Tibial nerve (tissue), 4 donors: ENCODE data around the gene SCIN. TPM values are rescaled to one million over a fixed set of nuclear protein-coding genes. Genes with fewer than 3 reads are reported as not detected.

Experiments used
- DNase-seq, 2 donors: peaks; one replicate each; pipeline ENCODE4 v3.0.0-alpha.2; 2019; ENCODE audit warnings: low spot score in 2 of 2
- H3K27ac ChIP-seq, 4 donors: fragments of 200-600 bp; sonication (generic) in 3 of 4; one replicate each; pipeline ENCODE4 v1.5.1; 2017 to 2019; ENCODE audit warnings: mild to moderate bottlenecking in 1 of 4
- H3K27me3 ChIP-seq, 2 donors: fragments of 200-600 bp; sonication (generic) in 1 of 2; one replicate each; pipeline versions ENCODE4 v1.5.1 to v1.6.0; 2017 to 2019
- H3K36me3 ChIP-seq, 3 donors: fragments of 200-600 bp; sonication (generic); one replicate each; pipeline ENCODE4 v1.5.1; 2018 to 2019
- H3K4me1 ChIP-seq, 4 donors: fragments of 200-600 bp; sonication (generic) in 3 of 4; one replicate each; pipeline ENCODE4 v1.5.1; 2017 to 2019
- H3K4me3 ChIP-seq, 4 donors: fragments of 200-600 bp; sonication (generic) in 3 of 4; one replicate each; pipeline ENCODE4 v1.5.1; 2017 to 2019; ENCODE audit warnings: mild to moderate bottlenecking in 1 of 4, moderate library complexity in 1 of 4
- H3K9me3 ChIP-seq, 4 donors: fragments of 200-600 bp; sonication (generic) in 3 of 4; one replicate each; pipeline ENCODE4 v1.5.1; 2017 to 2019
- CTCF ChIP-seq, 5 experiments: fragments of 200-600 bp in 3 of 5; fragments of 450-650 bp in 2 of 5; sonication (generic) in 3 of 5; IDR thresholded peaks; one replicate each; pipeline ENCODE4 v1.5.1; 2016 to 2019; ENCODE audit warnings: antibody characterized with exemption in 5 of 5, mild to moderate bottlenecking in 3 of 5, moderate library complexity in 2 of 5
- EP300 ChIP-seq, 2 donors: sonication (generic); formaldehyde crosslinking; IDR thresholded peaks; one replicate each; pipeline ENCODE4 v1.6.1; 2017; ENCODE audit warnings: antibody characterized with exemption in 2 of 2, mild to moderate bottlenecking in 1 of 2
- POLR2A ChIP-seq, 2 donors: fragments of 450-650 bp; IDR thresholded peaks; one replicate each; pipeline ENCODE4 v1.6.1; 2017; ENCODE audit warnings: antibody characterized with exemption in 2 of 2, mild to moderate bottlenecking in 2 of 2, moderate library complexity in 2 of 2
- WGBS, 2 donors: methylation state at CpG; one replicate each; pipeline ENCODE4 v1.1.5; 2018; 5-methylcytosine and 5-hydroxymethylcytosine counted together
- total RNA-seq, 4 donors: library from RNA; depleted of rRNA; stranded (reverse); fragments of >200 nt; gene quantifications; one replicate each; pipeline ENCODE4 v1.1.0, GENCODE V29; 2016

SCIN gene
- total RNA-seq, 4 donors from 2014 or later: under 0.01 to 7.0 (median 2.2) TPM

- Histone ChIP-seq H3K27ac (no peak overlapping the region), H3K27me3 (no peaks in the 10 kb centered on the region), H3K36me3 (no peaks in the 10 kb centered on the region), H3K9me3 (no peaks in the 10 kb centered on the region), H3K4me3 (no peak overlapping the region), H3K4me1 (peaks cover 0 to 6% (median 0%) of the 10 kb centered on the region in 4 donors)
- 71 to 80% methylated on average over 2 of the region's 2 CpGs for WGBS, 2 donors
- TF ChIP-seq POLR2A (IDR thresholded peaks at IDR 0.05) (no peak), CTCF (IDR thresholded peaks at IDR 0.05) (no peak), EP300 (IDR thresholded peaks at IDR 0.05) (no peak)
- DNase-seq: no peak
Observed at GRCh38 chr7:12612622-12613021, 42.1 kb downstream of the SCIN start.

- Histone ChIP-seq H3K4me3 (no peak overlapping the region), H3K27ac (no peak overlapping the region), H3K27me3 (no peaks in the 10 kb centered on the region), H3K9me3 (no peaks in the 10 kb centered on the region), H3K4me1 (peaks cover 0 to 3% (median 0%) of the 10 kb centered on the region in 4 donors), H3K36me3 (no peaks in the 10 kb centered on the region)
- DNase-seq: no peak
- 56 to 57% methylated on average over 3 of the region's 3 CpGs for WGBS, 2 donors
- TF ChIP-seq POLR2A (IDR thresholded peaks at IDR 0.05) (no peak), CTCF (IDR thresholded peaks at IDR 0.05) (no peak), EP300 (IDR thresholded peaks at IDR 0.05) (no peak)
Observed at GRCh38 chr7:12619461-12620069, 49.0 kb downstream of the SCIN start.

- Histone ChIP-seq H3K36me3 (no peaks in the 10 kb centered on the region), H3K9me3 (no peaks in the 10 kb centered on the region), H3K4me3 (no peak overlapping the region), H3K27ac (no peak overlapping the region), H3K27me3 (no peaks in the 10 kb centered on the region), H3K4me1 (peaks cover 0 to 3% (median 0%) of the 10 kb centered on the region in 4 donors)
- TF ChIP-seq CTCF (IDR thresholded peaks at IDR 0.05): no peak
- no peak for TF ChIP-seq EP300 (IDR thresholded peaks at IDR 0.05)
- no peak for TF ChIP-seq POLR2A (IDR thresholded peaks at IDR 0.05)
- DNase-seq: no peak
Observed at GRCh38 chr7:12620371-12620770, 49.9 kb downstream of the SCIN start.

- no peak for TF ChIP-seq POLR2A (IDR thresholded peaks at IDR 0.05)
- TF ChIP-seq EP300 (IDR thresholded peaks at IDR 0.05): no peak
- TF ChIP-seq CTCF (IDR thresholded peaks at IDR 0.05): no peak
- Histone ChIP-seq H3K27me3 (no peaks in the 10 kb centered on the region), H3K4me1 (peaks cover 0 to 3% (median 0%) of the 10 kb centered on the region in 4 donors), H3K36me3 (no peaks in the 10 kb centered on the region), H3K9me3 (no peaks in the 10 kb centered on the region), H3K4me3 (no peak overlapping the region), H3K27ac (no peak overlapping the region)
- no peak for DNase-seq
Observed at GRCh38 chr7:12623223-12623622, 52.7 kb downstream of the SCIN start.

- H3K27ac ChIP-seq: no peak overlapping the region
- TF ChIP-seq CTCF (IDR thresholded peaks at IDR 0.05) (peak; percentile 62 to 84 (median 76)), POLR2A (IDR thresholded peaks at IDR 0.05) (no peak)
- peaks cover 0 to 3% (median 0%) of the 10 kb centered on the region in 4 donors for H3K4me1 ChIP-seq
- no peaks in the 10 kb centered on the region for H3K36me3 ChIP-seq
- no peak for DNase-seq
- WGBS, 2 donors: 15 to 24% methylated on average over 1 of the region's 1 CpG
- H3K9me3 ChIP-seq: no peaks in the 10 kb centered on the region
- H3K27me3 ChIP-seq: no peaks in the 10 kb centered on the region
- no peak overlapping the region for H3K4me3 ChIP-seq
Observed at GRCh38 chr7:12623885-12624498, 53.5 kb downstream of the SCIN start.
